Subcutaneous adipose tissue (tissue), 4 donors: ENCODE data around the gene DGKB. TPM values are rescaled to one million over a fixed set of nuclear protein-coding genes. Genes with fewer than 3 reads are reported as not detected.

Experiments used
- CTCF ChIP-seq: fragments of 450-650 bp; IDR thresholded peaks from one replicate; pipeline ENCODE4 v1.5.1; 2016; ENCODE audit warnings: low read depth, mild to moderate bottlenecking, control low read depth, antibody characterized with exemption, moderate library complexity
- total RNA-seq, 4 donors: library from RNA; depleted of rRNA; stranded (reverse); fragments of >200 nt; gene quantifications; one replicate each; pipeline ENCODE4 v1.1.0, GENCODE V29; 2016

DGKB gene
- total RNA-seq, 4 donors from 2014 or later: 0.17 TPM; not detected in 3

GRCh38 chr7:14124716-14125115 is 777.8 kb downstream of the DGKB start:
- no peak for TF ChIP-seq CTCF

GRCh38 chr7:14123923-14124322 is 778.6 kb downstream of the DGKB start:
- no peak for TF ChIP-seq CTCF

GRCh38 chr7:14115701-14116100 is 786.9 kb downstream of the DGKB start:
- TF ChIP-seq CTCF: no peak

- no peak for TF ChIP-seq CTCF
These were observed 797.7 kb downstream of the DGKB start for GRCh38 chr7:14104861-14105260.

- TF ChIP-seq CTCF: no peak
These were observed 806.4 kb downstream of the DGKB start for GRCh38 chr7:14096159-14096558.

GRCh38 chr7:14095233-14095950 is 807.2 kb downstream of the DGKB start:
- no peak for TF ChIP-seq CTCF
